DMS53 treated with DMSO at 0.1 percent for 48 hours (cell line): ENCODE data around the gene DSCAML1.

Experiments
- DNase-seq: peaks from one replicate; lab custom pipeline; 2025; ENCODE audit not compliant: unreplicated experiment; lab: John Stamatoyannopoulos, UW

DSCAML1 gene

DNA sequence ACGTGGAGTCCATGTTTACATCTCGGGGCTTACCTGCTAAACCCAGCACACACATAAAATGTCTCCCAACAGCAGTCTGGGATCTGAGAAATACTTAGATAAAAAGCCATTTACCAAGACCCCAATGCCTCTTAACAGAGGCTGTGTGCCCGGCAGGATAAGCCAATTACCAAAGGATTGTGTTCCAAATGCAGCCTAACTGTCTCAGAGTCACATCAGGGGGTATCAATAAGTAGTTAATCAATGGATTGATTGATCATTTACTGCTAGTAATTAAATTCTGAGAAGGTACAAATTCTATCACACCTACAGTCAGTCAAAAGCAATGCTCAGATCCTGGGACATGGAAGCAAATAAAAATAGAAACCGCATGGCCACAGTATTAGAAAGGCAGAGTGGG is 125.6 kb downstream of the DSCAML1 start:
- DNase-seq = no peak

- no peak for DNase-seq
Measured at GRCh38 chr11:117670924-117671323, 126.1 kb downstream of the DSCAML1 start.

- no peak for DNase-seq
Measured at GRCh38 chr11:117670443-117670842, 126.6 kb downstream of the DSCAML1 start.

GRCh38 chr11:117669616-117670015 is 127.4 kb downstream of the DSCAML1 start:
- DNase-seq = no peak

GRCh38 chr11:117669062-117669461 is 128.0 kb downstream of the DSCAML1 start:
- no peak for DNase-seq

DNA sequence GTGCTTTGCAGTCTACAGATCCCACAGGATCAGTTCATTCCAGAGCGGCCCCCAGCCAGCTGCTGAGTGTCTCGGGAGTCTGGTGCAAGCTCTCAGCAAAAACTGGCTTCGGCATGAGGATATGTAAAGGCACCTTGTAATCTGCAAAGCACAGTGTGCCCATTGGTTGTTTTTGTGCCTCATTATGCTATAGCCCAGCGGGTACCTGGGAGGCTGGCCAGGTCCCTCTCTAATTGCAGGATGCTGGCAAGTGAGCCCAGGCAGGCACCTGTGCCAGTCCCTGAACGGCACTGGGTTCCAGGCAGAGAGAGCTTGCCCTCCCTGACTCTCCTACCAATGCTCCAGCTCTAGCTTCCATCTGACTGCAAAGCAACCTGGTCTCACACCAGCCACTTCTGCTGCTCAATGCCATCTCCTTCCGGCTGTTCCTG is 128.7 kb downstream of the DSCAML1 start:
- no peak for DNase-seq

- DNase-seq = no peak
Measured at GRCh38 chr11:117664897-117665296, 132.1 kb downstream of the DSCAML1 start.

GRCh38 chr11:117663821-117664220 is 133.2 kb downstream of the DSCAML1 start:
- no peak for DNase-seq

DNA sequence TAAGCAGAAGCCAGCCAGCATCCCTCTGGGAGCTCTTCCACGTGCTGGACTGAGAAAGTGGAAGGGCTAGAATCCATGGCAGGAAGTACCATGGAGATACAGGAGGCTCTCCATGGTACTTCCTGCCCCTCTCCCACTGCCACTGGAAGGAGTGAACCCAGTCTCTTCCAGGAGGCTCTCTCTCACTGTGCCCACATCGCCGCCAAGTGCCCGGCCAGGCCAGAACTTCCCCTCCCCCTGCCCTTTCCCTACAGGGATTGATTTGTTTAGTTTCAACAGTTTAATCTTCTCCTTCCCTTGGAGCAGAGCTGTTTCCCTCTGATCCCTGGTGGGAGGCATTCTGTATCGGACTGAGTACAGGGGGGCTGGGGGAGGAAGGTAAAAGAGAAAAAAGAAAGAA is 133.6 kb downstream of the DSCAML1 start:
- no peak for DNase-seq

- DNase-seq = no peak
Measured at GRCh38 chr11:117662671-117663269, 134.2 kb downstream of the DSCAML1 start.

DNA sequence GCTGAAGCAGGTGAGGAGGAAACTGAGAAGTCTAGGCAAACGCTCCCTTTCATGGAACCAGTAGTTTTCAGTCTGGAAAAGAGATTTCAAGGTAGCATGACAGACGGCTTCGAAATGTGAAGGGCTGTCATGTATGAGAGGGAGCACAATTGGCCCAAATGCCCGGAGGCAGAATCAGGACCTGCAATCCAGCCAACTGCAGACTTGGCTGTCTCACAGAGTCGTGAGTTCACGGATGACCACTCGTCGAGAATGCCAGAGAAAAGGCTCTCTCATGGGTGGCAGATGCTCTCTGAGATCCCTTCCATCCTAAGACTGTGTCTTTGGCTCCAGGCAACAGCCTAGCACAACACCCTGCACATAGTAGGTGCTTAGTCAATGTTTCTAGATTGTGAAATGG is 134.8 kb downstream of the DSCAML1 start:
- no peak for DNase-seq

DNA sequence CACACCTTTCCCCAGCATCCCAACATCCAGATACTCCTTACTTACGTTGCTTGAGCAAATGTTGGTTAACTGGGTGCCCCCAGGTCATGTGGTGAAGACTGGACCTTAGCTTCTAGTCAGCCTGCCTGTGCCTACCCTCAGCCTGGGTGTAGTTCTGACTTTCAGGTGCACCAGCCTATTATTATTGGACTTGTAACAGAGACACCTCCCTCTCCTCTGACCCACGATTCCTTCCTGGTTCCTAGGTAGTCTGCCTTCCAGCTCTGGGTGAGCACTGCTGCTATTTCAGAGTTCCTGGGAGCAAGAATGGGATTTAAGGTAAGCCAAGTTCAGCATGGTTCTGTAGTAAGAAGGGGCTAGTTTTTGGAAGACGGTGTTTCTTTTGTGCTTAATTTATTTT is 138.2 kb downstream of the DSCAML1 start:
- no peak for DNase-seq

- DNase-seq = no peak
Measured at GRCh38 chr11:117657794-117658193, 139.2 kb downstream of the DSCAML1 start.

- DNase-seq = no peak
Measured at GRCh38 chr11:117654281-117655255, 142.4 kb downstream of the DSCAML1 start.

DNA sequence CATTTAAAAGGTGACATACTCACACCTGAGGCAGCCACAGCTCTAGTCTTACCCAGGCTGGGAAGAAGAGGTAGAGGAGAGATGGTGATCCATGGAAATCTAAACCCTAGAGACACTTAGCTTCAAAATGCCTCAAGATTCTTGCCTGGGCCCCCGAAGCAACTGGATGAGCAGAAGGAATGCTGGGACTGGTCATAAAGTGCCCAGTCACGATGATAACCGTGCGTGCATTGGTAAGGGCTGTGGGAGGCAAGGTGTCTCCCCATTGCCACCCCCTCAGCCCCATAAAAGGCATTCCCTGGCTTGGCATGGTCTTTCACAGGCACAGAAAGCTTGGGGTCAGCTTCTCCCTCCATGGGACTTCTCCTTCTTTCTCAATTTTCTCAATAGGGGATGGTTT is 144.5 kb downstream of the DSCAML1 start:
- no peak for DNase-seq

DNA sequence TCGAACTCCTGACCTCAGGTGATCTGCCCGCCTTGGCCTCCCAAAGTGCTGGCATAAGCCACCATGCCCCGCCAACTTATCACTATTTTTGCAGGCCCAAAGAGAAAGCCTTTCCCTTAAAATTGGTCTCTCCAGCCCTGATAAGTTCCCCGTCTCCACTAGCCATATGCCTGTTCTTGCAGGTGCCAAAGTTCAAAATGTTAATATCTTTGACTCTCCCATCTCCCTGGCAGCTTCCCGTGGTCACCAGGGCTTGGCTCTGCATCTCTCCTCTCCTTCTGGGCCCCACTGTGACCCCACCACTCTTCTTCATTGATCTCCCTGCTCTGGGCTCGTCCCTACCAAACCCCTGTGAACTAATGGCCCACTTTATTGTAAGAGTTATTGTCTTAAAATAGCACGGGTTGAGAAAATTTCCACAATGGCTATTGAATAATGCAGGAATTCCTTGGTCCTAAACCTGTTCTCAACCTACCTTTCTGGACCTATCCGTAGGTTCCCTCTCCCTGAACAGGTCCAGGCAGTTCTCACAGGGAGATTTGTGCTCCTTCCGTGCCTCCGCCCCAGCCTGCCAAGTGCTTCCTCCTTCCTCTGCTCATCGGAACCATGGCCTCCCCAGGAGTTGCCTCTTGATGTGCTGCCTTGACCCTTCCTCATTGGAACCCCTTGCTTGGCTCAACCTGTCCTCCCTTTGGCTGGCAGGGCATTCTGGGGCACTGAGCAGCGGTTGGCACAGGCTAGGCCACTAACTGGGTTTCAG is 147.5 kb downstream of the DSCAML1 start:
- no peak for DNase-seq

DNA sequence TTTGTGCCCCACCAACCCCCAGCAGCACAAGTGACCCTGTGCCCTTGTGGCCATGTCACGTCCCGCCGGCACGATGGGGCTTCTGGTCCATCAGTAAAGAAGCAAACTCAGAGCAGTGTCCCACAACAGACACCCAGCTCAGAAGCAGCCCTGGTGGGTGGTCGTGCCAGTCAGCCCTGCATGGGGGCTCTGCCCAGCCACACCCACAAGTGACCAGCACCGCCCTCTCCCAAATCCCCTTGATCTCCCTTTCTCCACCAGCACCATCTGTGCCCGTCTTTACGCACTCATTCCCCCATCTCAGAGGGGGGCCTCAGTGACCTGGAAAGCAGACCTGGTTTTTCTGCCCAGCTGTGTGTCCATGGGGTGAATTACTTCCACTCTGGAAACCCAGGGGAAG is 149.1 kb downstream of the DSCAML1 start:
- no peak for DNase-seq

DNA sequence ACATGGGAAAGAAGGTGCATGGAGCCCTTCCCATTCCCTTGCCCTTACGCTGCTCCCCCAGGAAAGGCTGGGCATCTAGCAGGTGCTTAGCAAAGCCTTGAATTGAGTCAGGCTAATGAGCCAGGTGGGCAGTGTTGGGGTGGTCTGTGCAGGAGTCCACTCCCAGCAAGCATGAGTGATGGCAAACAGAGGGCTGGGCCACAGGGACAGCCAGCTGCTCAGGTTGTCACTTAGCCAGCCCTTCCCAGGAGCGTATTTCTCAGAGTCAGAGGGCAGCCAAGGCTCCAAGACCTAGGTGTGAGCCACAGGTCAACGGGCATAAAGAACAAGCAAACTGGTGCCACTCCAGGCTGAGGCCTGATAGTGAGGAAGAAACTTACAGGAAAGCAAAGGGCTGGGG is 149.8 kb downstream of the DSCAML1 start:
- DNase-seq = no peak

GRCh38 chr11:117646411-117646810 is 150.6 kb downstream of the DSCAML1 start:
- DNase-seq = no peak

DNA sequence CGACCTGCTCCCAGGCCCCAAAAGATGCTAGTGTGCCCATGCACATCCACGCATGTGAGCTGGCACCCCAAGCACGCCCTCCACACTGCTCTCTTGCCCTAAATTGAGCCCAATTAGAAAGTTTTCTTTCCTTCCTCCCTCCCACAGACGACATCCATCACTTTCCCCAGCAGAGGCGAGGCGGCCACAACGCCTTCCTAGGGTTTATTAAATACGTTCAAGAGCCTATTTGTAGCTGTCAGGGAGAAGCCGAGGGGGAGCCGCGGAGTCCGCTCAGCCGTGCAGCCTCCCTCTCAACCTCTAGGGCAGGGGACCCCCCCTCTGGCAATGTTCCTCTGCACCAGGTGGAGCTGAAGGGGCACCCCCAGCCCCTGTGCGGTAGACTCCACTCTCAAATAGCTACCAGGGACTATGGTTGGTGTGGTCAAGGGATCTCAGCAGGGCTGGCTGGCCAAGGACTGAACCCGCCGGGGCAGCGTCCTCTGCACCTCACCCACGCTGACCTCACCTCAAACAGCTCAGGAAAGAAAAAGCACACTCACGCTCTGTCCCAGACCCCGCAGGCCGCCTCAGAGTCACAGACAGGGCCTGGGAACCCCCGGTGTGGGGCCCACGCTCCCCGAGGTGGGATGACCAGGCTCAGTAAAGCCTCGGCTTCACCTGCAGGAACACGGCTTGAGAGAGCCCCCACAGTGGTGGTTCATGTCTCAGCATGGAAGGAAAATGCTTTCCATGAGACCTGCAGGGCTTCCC is 152.4 kb downstream of the DSCAML1 start:
- no peak for DNase-seq
